ENCODE results near the gene SERPINE1.
"Not testable (repeated sequence)": the region's sequence is repeated elsewhere in the genome, so short reads cannot be mapped to it uniquely, and the experiment has no call there.

SERPINE1 gene

DNA sequence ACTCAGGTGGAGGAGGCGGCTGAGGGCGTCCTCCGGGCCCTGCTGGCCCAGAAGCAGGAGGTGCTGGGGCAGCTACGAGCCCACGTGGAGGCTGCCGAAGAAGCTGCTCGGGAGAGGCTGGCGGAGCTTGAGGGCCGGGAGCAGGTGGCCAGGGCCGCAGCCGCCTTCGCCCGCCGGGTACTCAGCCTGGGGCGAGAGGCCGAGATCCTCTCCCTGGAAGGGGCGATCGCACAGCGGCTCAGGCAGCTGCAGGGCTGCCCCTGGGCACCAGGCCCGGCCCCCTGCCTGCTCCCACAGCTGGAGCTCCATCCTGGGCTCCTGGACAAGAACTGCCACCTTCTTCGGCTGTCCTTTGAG, 38.9 kb upstream of the SERPINE1 start:
- DNase-seq (ENCODE audit: low read depth) = no peak
- H3K4me3 ChIP-seq (ENCODE audit: low read depth, low read length) = no peak overlapping the region
- TF ChIP-seq, protein P1, sequence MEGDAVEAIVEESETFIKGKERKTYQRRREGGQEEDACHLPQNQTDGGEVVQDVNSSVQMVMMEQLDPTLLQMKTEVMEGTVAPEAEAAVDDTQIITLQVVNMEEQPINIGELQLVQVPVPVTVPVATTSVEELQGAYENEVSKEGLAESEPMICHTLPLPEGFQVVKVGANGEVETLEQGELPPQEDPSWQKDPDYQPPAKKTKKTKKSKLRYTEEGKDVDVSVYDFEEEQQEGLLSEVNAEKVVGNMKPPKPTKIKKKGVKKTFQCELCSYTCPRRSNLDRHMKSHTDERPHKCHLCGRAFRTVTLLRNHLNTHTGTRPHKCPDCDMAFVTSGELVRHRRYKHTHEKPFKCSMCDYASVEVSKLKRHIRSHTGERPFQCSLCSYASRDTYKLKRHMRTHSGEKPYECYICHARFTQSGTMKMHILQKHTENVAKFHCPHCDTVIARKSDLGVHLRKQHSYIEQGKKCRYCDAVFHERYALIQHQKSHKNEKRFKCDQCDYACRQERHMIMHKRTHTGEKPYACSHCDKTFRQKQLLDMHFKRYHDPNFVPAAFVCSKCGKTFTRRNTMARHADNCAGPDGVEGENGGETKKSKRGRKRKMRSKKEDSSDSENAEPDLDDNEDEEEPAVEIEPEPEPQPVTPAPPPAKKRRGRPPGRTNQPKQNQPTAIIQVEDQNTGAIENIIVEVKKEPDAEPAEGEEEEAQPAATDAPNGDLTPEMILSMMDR (IDR thresholded peaks at IDR 0.05; ENCODE audit: low read depth, low read length) = no peak
- TF ChIP-seq POLR2A (IDR thresholded peaks at IDR 0.05; ENCODE audit: extremely low read depth, insufficient read length) (no peak), MYC (IDR thresholded peaks at IDR 0.05; ENCODE audit: low read depth, low read length) (no peak)
- TF ChIP-seq, protein P2, sequence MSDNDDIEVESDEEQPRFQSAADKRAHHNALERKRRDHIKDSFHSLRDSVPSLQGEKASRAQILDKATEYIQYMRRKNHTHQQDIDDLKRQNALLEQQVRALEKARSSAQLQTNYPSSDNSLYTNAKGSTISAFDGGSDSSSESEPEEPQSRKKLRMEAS (IDR thresholded peaks at IDR 0.05; ENCODE audit: low read depth, low read length) = no peak

DNA sequence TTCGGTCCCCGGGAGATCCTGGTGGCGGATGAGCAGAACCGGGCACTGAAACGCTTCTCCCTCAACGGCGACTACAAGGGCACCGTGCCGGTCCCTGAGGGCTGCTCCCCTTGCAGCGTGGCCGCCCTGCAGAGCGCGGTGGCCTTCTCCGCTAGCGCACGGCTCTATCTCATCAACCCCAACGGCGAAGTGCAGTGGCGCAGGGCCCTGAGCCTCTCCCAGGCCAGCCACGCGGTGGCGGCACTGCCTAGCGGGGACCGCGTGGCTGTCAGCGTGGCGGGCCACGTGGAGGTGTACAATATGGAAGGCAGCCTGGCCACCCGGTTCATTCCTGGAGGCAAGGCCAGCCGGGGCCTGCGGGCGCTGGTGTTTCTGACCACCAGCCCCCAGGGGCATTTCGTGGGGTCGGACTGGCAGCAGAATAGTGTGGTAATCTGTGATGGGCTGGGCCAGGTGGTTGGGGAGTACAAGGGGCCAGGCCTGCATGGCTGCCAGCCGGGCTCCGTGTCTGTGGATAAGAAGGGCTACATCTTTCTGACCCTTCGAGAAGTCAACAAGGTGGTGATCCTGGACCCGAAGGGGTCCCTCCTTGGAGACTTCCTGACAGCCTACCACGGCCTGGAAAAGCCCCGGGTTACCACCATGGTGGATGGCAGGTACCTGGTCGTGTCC, 37.9 kb upstream of the SERPINE1 start:
- TF ChIP-seq, protein P1 (IDR thresholded peaks at IDR 0.05; ENCODE audit: low read depth, low read length) = no peak
- TF ChIP-seq, protein P2 (IDR thresholded peaks at IDR 0.05; ENCODE audit: low read depth, low read length) = no peak
- TF ChIP-seq MYC (IDR thresholded peaks at IDR 0.05; ENCODE audit: low read depth, low read length) (no peak), POLR2A (IDR thresholded peaks at IDR 0.05; ENCODE audit: extremely low read depth, insufficient read length) (no peak)
- no peak overlapping the region for H3K4me3 ChIP-seq (ENCODE audit: low read depth, low read length)
- DNase-seq (ENCODE audit: low read depth) = no peak

DNA sequence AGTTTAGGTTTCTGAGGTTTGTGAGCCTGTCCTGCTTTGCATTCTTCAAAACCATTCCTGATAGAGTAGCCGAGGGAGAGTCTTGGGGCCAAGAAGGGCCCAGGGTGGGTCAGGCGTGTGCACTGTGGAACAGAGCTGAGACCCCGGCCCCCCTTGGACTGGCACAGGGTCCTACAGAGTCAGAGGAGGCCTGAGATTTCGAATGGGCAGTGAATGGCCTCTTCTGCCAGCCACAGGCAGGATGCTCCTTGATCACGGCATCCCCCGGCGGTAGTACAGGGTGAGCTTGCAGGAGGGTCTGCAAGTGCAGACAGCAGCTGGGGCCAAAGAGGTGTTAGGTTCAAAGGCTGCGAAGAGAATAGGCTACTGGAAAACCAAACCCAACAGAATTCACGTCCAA, 37.0 kb upstream of the SERPINE1 start:
- TF ChIP-seq, protein P2 (IDR thresholded peaks at IDR 0.05; ENCODE audit: low read depth, low read length) = no peak
- TF ChIP-seq, protein P1 (IDR thresholded peaks at IDR 0.05; ENCODE audit: low read depth, low read length) = no peak

DNA sequence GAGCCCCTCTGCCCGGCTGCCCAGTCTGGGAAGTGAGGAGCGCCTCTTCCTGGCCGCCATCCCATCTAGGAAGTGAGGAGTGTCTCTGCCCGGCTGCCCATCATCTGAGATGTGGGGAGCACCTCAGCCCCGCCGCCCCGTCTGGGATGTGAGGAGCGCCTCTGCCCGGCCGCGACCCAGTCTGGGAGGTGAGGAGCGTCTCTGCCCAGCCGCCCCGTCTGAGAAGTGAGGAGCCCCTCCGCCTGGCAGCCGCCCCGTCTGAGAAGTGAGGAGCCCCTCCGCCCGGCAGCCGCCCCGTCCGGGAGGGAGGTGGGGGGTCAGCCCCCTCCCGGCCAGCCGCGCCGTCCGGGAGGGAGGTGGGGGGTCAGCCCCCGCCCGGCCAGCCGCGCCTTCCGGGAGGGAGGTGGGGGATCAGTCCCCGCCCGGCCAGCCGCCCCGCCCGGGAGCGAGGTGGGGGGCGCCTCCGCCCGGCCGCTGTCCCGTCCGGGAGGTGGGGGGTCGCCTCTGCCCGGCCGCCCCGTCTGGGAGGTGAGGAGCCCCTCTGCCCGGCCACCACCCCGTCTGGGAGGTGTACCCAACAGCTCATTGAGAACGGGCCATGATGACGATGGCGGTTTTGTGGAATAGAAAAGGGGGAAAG, 34.5 kb upstream of the SERPINE1 start:
- H3K4me3 ChIP-seq (ENCODE audit: low read depth, low read length); DNase-seq (ENCODE audit: low read depth): not testable (repeated sequence)

More for the DNA sequence above, 37.0 kb upstream of the SERPINE1 start:
- H3K4me3 ChIP-seq (ENCODE audit: low read depth, low read length) = no peak overlapping the region
- no peak for DNase-seq (ENCODE audit: low read depth)

DNA sequence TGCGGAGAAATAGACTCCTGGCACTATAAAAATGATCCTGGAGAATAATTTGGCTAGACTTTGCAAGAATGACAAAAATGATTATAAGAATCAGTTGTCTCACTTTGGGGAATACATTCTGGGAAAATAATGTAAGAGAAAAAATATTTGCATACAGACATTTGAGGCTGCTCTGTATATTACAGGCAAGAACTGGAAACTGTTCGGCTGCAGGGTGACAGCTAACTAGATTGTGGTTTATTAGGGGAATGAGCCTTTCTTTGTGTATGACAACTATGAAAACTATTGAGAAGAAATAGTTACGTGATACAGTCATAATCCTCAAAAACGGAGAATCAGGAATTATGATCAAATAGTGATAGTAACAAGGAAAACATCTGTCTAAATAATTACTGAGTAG, 33.0 kb upstream of the SERPINE1 start:
- DNase-seq (ENCODE audit: low read depth) = no peak
- TF ChIP-seq, protein P1 (IDR thresholded peaks at IDR 0.05; ENCODE audit: low read depth, low read length) = no peak
- TF ChIP-seq MYC (IDR thresholded peaks at IDR 0.05; ENCODE audit: low read depth, low read length) (no peak), POLR2A (IDR thresholded peaks at IDR 0.05; ENCODE audit: extremely low read depth, insufficient read length) (no peak)
- TF ChIP-seq, protein P2 (IDR thresholded peaks at IDR 0.05; ENCODE audit: low read depth, low read length) = no peak
- no peak overlapping the region for H3K4me3 ChIP-seq (ENCODE audit: low read depth, low read length)

DNA sequence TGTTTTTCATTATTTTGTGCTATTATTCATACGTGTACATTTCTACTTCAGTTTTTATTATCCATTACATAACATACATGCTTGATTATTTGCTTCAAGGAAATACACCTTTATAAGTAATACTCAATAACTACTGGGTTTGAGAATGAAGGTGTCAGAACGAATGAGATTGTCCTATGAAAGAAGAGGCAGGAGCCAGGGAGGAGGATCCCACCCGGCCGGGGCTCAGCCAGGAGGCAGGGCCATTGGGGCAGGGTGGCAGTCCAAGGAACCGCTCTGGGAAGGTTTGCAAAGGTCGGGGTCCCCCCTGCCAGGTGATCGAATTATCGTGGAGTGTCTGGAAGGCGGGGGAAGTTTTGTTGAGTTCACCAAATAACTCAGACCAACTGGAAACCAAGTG, 32.5 kb upstream of the SERPINE1 start:
- H3K4me3 ChIP-seq (ENCODE audit: low read depth, low read length) = no peak overlapping the region
- TF ChIP-seq, protein P1 (IDR thresholded peaks at IDR 0.05; ENCODE audit: low read depth, low read length) = no peak
- TF ChIP-seq MYC (IDR thresholded peaks at IDR 0.05; ENCODE audit: low read depth, low read length) (no peak), POLR2A (IDR thresholded peaks at IDR 0.05; ENCODE audit: extremely low read depth, insufficient read length) (no peak)
- DNase-seq (ENCODE audit: low read depth) = no peak
